Uterus (tissue), 4 donors: ENCODE measurements around the gene HAUS8. TPM values are rescaled to one million over a fixed set of nuclear protein-coding genes. Genes with fewer than 3 reads are reported as not detected.

ENCODE experiments used
- DNase-seq, 2 donors: peaks; one replicate each; pipeline ENCODE4 v3.0.0-alpha.2; 2019 to 2020
- H3K27ac ChIP-seq, 2 donors: fragments of 200-600 bp; sonication (generic); 1 replicate in 1 of 2; 2 replicates in 1 of 2; pipeline ENCODE4 v1.5.1; 2016 to 2018
- H3K27me3 ChIP-seq, 2 donors: fragments of 200-600 bp; sonication (generic); one replicate each; pipeline ENCODE4 v1.5.1; 2018 to 2019; ENCODE audit warnings: control low read depth in 1 of 2
- H3K36me3 ChIP-seq, 2 donors: fragments of 200-600 bp; sonication (generic); one replicate each; pipeline ENCODE4 v1.5.1; 2019; ENCODE audit warnings: control low read depth in 1 of 2
- H3K4me1 ChIP-seq, 2 donors: fragments of 200-600 bp; sonication (generic); one replicate each; pipeline ENCODE4 v1.5.1; 2018 to 2019; ENCODE audit warnings: control low read depth in 1 of 2
- H3K4me3 ChIP-seq, 2 donors: fragments of 200-600 bp; sonication (generic); 1 replicate in 1 of 2; 2 replicates in 1 of 2; pipeline ENCODE4 v1.5.1; 2018 to 2019; ENCODE audit warnings: mild to moderate bottlenecking in 1 of 2
- H3K9me3 ChIP-seq, 2 donors: fragments of 200-600 bp; sonication (generic); one replicate each; pipeline ENCODE4 v1.5.1; 2019; ENCODE audit warnings: control low read depth in 1 of 2
- POLR2A ChIP-seq, 2 donors: fragments of 450-650 bp; IDR thresholded peaks; one replicate each; pipeline ENCODE4 v1.6.1; 2016; ENCODE audit warnings: antibody characterized with exemption in 2 of 2, mild to moderate bottlenecking in 1 of 2, moderate library complexity in 1 of 2
- intact Hi-C: fragments of 100-400 bp; cut with DNase I; formaldehyde crosslinking; loops from one replicate; pipeline ENCODE4 v1.15.1; 2023; ENCODE audit warnings: low total_unique reads
- total RNA-seq, 4 donors: library from RNA; depleted of rRNA in 3 of 4; stranded (reverse); fragments of >200 nt in 3 of 4; gene quantifications; one replicate each; pipeline versions ENCODE4 v1.1.0 to v1.2.4, GENCODE V29; 2014 to 2023
- TF ChIP-seq, protein P1 (sequence below), 4 experiments: fragments of 200-600 bp in 2 of 4; fragments of 450-650 bp in 2 of 4; sonication (generic) in 2 of 4; IDR thresholded peaks; one replicate each; pipeline ENCODE4 v1.5.1; 2016 to 2019; ENCODE audit warnings: antibody characterized with exemption in 4 of 4, mild to moderate bottlenecking in 2 of 4, moderate library complexity in 1 of 4
- donor health status: DM: yes; HTN: yes; CAD: no.

HAUS8 gene
- total RNA-seq, 4 donors from 2014 or later: 2.6 to 11.5 (median 6.9) TPM

DNA sequence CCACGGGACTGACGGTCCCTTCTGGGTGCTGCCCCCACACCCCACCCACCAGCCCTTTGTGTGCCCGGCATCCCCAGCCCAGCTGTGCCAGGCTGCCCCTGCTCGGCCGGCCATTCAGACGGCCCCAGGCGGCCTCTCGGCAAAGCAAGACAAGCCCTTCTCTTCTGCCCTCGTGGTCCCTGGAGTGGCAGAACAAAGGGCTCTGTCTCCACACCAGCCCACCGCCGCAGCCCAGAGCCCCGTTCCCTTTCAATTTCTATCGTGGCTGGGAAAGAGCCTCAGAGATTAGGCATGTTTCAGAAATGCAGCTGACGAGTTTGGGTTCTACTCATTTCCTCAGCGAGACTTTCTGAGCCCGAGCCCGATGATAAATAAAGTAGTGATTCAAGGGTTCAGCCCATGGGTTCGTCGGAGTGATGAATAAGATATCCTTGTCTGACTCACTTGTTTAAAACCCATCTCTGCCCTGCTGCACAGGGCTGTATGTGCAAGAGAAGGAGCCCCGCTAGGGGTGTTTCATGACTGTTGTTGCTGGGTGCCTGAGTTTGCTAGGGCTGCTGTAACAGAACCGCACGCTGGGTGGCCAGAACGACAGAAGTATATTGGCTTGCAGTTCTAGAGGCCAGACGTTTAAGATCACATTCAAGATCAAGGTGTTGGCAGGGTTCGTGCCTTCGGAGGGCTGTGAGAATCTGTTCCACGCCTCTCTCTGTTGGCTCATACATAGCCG is 4.6 kb upstream of the HAUS8 start:
- peak; percentile 26 to 30 for TF ChIP-seq POLR2A (IDR thresholded peaks at IDR 0.05)
- TF ChIP-seq, protein P1, sequence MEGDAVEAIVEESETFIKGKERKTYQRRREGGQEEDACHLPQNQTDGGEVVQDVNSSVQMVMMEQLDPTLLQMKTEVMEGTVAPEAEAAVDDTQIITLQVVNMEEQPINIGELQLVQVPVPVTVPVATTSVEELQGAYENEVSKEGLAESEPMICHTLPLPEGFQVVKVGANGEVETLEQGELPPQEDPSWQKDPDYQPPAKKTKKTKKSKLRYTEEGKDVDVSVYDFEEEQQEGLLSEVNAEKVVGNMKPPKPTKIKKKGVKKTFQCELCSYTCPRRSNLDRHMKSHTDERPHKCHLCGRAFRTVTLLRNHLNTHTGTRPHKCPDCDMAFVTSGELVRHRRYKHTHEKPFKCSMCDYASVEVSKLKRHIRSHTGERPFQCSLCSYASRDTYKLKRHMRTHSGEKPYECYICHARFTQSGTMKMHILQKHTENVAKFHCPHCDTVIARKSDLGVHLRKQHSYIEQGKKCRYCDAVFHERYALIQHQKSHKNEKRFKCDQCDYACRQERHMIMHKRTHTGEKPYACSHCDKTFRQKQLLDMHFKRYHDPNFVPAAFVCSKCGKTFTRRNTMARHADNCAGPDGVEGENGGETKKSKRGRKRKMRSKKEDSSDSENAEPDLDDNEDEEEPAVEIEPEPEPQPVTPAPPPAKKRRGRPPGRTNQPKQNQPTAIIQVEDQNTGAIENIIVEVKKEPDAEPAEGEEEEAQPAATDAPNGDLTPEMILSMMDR (IDR thresholded peaks at IDR 0.05): peak; percentile 30 to 70 (median 62)
- H3K9me3 ChIP-seq: no peaks in the 10 kb centered on the region
- H3K4me3 ChIP-seq: peak overlapping the region; percentile 14 to 33
- H3K27ac ChIP-seq: peak overlapping the region; percentile 92 to 93
- peak; percentile 83 to 90 for DNase-seq
- H3K36me3 ChIP-seq: no peaks in the 10 kb centered on the region
- no peaks in the 10 kb centered on the region for H3K27me3 ChIP-seq
- intact Hi-C loops: loop anchor here (10.0 kb wide), 2 partner anchors 55 to 195 kb away; no protein-coding TSS in a partner anchor
- H3K4me1 ChIP-seq: peaks cover 0 to 18% of the 10 kb centered on the region in 2 donors

DNA sequence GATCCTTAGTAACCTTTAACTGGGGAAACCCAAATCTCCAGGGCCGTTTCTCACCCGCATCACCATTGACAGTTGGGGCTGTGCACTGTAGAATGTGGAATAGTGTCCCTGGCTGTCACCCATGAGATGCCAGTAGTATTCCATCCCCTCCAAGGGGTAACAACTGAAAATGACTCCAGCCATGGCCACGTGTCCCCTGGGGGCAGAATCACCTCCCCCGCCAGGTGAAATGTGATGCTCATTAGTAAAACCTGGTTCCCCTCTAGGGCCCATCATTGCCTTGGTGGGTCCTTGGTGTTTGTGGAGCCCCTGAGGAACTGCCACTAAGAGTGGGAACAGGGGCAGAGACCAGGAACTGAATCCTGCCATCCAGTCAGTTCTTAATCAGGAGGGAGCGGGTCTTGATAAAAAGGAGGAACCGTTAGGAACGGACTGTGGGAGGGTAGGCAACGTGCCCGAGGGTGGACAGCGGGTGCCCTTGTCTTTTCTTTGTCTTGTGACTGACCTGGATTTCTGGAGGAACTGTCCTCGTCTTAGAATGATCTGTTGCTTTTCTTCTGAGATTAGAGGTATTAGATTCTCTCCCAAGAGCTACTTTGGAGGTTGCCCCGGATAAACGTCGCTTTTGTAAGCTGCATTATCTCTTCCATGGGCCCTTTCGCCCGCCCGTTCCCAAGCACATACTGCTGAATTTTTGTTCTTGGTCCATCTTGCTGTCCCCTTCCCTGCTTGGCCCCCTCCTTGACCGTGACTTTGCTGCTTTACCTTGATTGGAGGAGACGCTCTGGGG is 3.9 kb upstream of the HAUS8 start:
- H3K4me3 ChIP-seq: peak overlapping the region; percentile 14 to 33
- H3K36me3 ChIP-seq: no peaks in the 10 kb centered on the region
- intact Hi-C loops: loop anchor here (10.0 kb wide), 2 partner anchors 56 to 196 kb away; no protein-coding TSS in a partner anchor
- DNase-seq: no peak
- H3K27ac ChIP-seq: peak overlapping the region; percentile 92 to 93
- H3K4me1 ChIP-seq: peaks cover 2 to 22% of the 10 kb centered on the region in 2 donors
- no peaks in the 10 kb centered on the region for H3K27me3 ChIP-seq
- H3K9me3 ChIP-seq: no peaks in the 10 kb centered on the region
- no peak for TF ChIP-seq POLR2A (IDR thresholded peaks at IDR 0.05)
- TF ChIP-seq, protein P1 (IDR thresholded peaks at IDR 0.05): no peak

DNA sequence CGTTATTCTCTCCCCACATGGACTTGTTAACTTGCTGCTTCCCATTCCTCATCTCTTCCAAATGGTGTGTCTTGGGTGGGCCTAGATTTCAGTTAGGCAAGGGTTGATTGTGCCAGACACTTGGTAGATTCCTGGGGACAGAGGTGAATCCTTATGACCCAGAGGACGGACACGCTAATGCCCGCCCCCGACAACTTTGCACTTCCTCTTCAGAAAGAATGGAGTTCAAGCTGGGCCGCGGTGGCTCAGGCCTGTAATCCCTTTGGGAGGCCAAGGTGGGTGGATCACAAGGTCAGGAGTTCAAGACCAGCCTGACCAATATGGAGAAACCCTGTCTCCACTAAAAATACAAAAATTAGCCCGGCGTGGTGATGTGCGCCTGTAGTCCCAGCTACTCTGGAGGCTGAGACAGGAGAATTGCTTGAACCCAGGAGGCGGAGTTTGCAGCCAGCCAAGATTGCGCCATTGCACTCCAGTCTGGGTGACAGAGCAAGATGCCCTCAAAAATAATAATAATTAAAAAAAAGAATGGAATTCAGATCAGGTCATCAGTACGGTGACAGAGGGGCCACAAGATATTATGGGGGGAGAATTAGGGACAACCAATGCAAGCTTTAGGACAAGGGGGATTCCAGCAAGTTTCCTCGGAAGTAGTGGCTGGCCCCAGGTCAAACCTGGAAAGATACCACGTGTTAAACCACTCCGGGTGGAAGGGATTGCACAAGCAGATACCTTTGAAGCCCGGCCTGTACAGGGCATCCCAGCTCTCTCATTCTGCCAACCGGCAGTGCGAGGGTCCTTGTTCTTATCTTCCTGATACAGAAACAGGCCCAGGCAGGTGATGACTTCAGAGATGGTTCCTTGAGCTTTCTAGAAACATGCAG is 3.0 kb upstream of the HAUS8 start:
- no peak for TF ChIP-seq POLR2A (IDR thresholded peaks at IDR 0.05)
- peak overlapping the region; percentile 92 to 93 for H3K27ac ChIP-seq

DNA sequence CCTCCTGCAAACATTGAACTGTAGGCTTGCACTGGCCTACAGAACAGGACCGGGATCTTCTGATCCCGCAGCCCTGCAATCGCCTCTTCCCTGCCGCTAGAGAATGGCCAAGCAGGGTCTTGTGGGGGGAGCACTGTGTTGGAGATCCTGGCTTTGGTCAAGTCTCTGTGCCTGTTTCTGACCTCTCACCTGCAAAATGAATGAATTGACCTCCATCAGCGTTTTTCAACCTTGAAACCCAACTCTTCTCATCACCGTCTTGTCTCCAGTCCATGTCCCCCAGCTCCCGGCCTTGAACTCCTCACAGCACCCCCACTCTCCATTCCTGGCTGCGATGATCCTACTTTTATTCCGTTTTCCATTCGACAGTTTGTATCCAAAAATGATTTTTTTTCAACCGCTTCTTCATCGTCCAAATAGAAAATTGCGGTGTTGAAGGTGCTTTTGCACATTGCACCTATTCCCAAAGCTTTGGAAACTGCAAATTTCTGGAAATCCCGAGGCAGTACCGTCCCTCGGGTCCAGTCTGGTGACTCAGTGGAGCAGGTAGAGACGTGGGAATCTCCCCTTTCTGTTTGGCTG is 2.3 kb upstream of the HAUS8 start:
- no peak overlapping the region for H3K4me3 ChIP-seq

More for the DNA sequence above, 3.0 kb upstream of the HAUS8 start:
- peaks cover 5 to 26% of the 10 kb centered on the region in 2 donors for H3K4me1 ChIP-seq
- H3K4me3 ChIP-seq: no peak overlapping the region
- H3K27me3 ChIP-seq: no peaks in the 10 kb centered on the region
- DNase-seq: no peak
- intact Hi-C loops: loop anchor here (10.0 kb wide), 2 partner anchors 57 to 197 kb away; no protein-coding TSS in a partner anchor
- no peaks in the 10 kb centered on the region for H3K36me3 ChIP-seq
- no peaks in the 10 kb centered on the region for H3K9me3 ChIP-seq

More for the DNA sequence above, 2.3 kb upstream of the HAUS8 start:
- H3K36me3 ChIP-seq: no peaks in the 10 kb centered on the region
- no peaks in the 10 kb centered on the region for H3K27me3 ChIP-seq
- peak overlapping the region in 1 of 2 donors; percentile 92 for H3K27ac ChIP-seq
- peaks cover 5 to 26% of the 10 kb centered on the region in 2 donors for H3K4me1 ChIP-seq
- intact Hi-C loops: loop anchor here (10.0 kb wide), 2 partner anchors 57 to 197 kb away; no protein-coding TSS in a partner anchor
- TF ChIP-seq POLR2A (IDR thresholded peaks at IDR 0.05): no peak
- TF ChIP-seq, protein P1 (IDR thresholded peaks at IDR 0.05): no peak
- H3K9me3 ChIP-seq: no peaks in the 10 kb centered on the region
- DNase-seq: no peak
